GM12801 (cell line): Measurements from ENCODE around the gene FUCA1.

ENCODE experiments used
- CTCF ChIP-seq: IDR thresholded peaks from one replicate; pipeline ENCODE4 v1.5.1; 2011; ENCODE audit warnings: control low read depth; ENCODE audit not compliant: insufficient read length; ENCODE audit errors: extremely low read depth

FUCA1 gene

GRCh38 chr1:23868557-23869016 is 497 bp upstream of the FUCA1 start:
- TF ChIP-seq CTCF: no peak

GRCh38 chr1:23867542-23867894 is 572 bp downstream of the FUCA1 start:
- no peak for TF ChIP-seq CTCF

- TF ChIP-seq CTCF: no peak
Observed at GRCh38 chr1:23865543-23865930, 2.6 kb downstream of the FUCA1 start.

DNA sequence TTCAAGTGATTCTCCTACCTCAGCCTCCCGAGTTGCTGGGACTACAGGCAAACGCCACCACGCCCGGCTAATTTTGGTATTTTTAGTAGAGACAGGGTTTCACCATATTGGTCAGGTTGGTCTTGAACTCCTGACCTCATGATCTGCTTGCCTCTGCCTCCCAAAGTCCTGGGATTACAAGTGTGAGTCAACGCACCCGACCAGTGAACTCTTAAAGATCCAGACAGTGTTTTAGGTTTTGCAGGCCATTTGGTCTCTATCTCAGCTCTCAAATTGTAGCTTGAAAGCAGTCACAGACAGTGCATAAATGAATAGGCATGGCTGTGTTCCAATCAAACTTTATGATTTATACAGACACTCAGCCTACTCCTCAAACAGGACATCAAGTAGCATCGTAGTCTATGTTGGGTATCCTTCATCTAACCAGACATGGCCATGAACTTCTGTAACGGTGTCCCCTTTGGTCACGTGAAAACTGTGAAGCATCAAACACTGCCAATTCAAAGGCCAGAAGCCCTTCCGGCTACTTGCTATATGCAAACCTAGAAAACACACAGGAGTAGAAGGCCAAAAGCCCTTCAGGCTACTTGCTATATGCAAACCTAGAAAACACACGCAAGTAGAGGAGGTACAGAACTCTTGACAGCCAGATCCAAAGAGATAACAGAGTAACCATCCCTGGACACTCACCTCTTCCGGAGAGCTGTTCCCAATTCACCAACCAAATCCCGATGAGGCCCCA is 3.1 kb downstream of the FUCA1 start:
- TF ChIP-seq CTCF: no peak

DNA sequence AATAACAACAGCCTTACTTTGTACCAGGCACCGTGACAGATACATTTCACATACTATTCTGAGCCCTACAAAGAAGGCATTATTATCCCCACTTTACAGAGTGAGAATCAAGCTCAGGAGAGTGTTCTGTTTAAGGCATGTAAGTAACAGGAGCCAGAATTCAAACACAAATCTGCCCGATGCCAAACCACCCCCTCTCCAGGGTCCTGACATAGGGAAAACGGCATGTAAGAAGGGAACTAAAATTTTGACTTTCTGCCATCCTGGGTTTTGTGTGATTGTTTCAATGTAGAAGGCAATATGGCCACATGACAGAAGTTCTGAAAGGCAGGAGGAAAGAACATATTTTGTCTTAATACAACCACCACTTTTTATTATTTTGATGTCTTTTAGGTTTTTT is 5.5 kb downstream of the FUCA1 start:
- TF ChIP-seq CTCF: no peak

DNA sequence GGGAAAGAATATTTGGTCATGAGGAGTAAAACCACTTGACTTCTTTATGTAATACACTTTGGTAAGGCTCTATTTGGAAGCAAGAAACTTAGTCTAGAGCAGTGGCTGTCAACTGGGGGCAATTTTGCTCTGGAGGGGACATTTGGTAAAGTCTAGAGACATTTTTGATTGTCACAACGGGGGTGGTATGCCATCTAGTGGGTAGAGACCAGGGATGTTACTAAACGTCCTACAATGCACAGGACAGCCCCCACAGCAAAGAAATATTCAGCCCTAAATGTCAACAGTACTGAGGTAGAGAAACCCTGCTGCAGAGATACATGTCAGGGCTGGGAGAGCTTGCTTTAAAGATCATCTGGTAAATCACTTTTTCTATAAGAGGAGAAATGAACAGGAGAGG is 13.5 kb downstream of the FUCA1 start:
- TF ChIP-seq CTCF: no peak

- TF ChIP-seq CTCF: no peak
Observed at GRCh38 chr1:23848673-23849616, 19.1 kb downstream of the FUCA1 start.
